Germinal center (tissue), 1 donor: ENCODE results near the gene VDAC1.
"Not testable (repeated sequence)": the region's sequence is repeated elsewhere in the genome, so short reads cannot be mapped to it uniquely, and the experiment has no call there.

Experiments used
- DNase-seq: peaks from one replicate; pipeline ENCODE4 v3.0.0; 2012; ENCODE audit warnings: mixed read lengths, low spot score

Gene VDAC1

GRCh38 chr5:133941456-133942196, 63.1 kb downstream of the VDAC1 start:
- no peak for DNase-seq

GRCh38 chr5:133939668-133940067, 65.1 kb downstream of the VDAC1 start:
- DNase-seq, result no peak

GRCh38 chr5:133938929-133939328, 65.8 kb downstream of the VDAC1 start:
- no peak for DNase-seq

GRCh38 chr5:133938039-133938821, 66.5 kb downstream of the VDAC1 start:
- no peak for DNase-seq

GRCh38 chr5:133937628-133938027, 67.1 kb downstream of the VDAC1 start:
- DNase-seq, result not testable (repeated sequence)

- no peak for DNase-seq
Measured at GRCh38 chr5:133936651-133937015, 68.1 kb downstream of the VDAC1 start.

GRCh38 chr5:133935991-133936650, 68.7 kb downstream of the VDAC1 start:
- not testable (repeated sequence) for DNase-seq

GRCh38 chr5:133935667-133935940, 69.2 kb downstream of the VDAC1 start:
- DNase-seq, result no peak

- DNase-seq, result peak; percentile 84
Measured at GRCh38 chr5:133934822-133935666, 69.7 kb downstream of the VDAC1 start.

- DNase-seq, result no peak
Measured at GRCh38 chr5:133934311-133934710, 70.5 kb downstream of the VDAC1 start.

GRCh38 chr5:133933670-133934295, 71.0 kb downstream of the VDAC1 start:
- no peak for DNase-seq

- no peak for DNase-seq
Measured at GRCh38 chr5:133933169-133933509, 71.6 kb downstream of the VDAC1 start.

GRCh38 chr5:133932441-133933168, 72.2 kb downstream of the VDAC1 start:
- peak; percentile 71 for DNase-seq

- DNase-seq, result no peak
Measured at GRCh38 chr5:133931546-133931945, 73.2 kb downstream of the VDAC1 start.

GRCh38 chr5:133930813-133931090, 74.0 kb downstream of the VDAC1 start:
- no peak for DNase-seq

- DNase-seq, result no peak
Measured at GRCh38 chr5:133930061-133930812, 74.5 kb downstream of the VDAC1 start.

- no peak for DNase-seq
Measured at GRCh38 chr5:133928587-133929393, 76.0 kb downstream of the VDAC1 start.

GRCh38 chr5:133927300-133928180, 77.2 kb downstream of the VDAC1 start:
- no peak for DNase-seq
